ENCODE measurements around the gene SLC30A2. TPM values are rescaled to one million over a fixed set of nuclear protein-coding genes. Genes with fewer than 3 reads are reported as not detected.

The SLC30A2 gene
- polyA plus RNA-seq, 3 donors = 4.6 to 7.2 (median 5.1) TPM

DNA sequence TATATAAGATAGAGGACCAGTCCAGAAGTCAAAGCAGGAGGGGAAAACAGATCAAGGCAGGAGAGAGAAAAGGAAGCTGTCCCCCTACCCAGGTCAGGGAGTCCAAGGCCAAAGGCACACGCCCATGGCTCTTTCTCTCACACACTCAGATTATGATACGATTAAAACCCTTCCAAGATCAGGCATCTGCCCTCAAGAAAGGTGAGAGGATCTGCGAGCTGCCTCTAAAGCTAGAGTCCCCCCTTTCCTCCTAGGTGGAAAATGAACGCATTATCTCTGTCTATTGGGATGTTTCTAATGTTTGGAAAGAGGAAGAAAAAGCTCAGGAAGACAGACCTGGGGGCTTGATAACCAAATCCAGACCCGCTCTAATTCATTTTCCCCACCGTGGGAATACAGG, 55.7 kb downstream of the SLC30A2 start:
- DNase-seq (ENCODE audit: extremely low read depth in 1 of 11, low read depth in 9 of 11, low spot score in 4 of 11) = no peak

DNA sequence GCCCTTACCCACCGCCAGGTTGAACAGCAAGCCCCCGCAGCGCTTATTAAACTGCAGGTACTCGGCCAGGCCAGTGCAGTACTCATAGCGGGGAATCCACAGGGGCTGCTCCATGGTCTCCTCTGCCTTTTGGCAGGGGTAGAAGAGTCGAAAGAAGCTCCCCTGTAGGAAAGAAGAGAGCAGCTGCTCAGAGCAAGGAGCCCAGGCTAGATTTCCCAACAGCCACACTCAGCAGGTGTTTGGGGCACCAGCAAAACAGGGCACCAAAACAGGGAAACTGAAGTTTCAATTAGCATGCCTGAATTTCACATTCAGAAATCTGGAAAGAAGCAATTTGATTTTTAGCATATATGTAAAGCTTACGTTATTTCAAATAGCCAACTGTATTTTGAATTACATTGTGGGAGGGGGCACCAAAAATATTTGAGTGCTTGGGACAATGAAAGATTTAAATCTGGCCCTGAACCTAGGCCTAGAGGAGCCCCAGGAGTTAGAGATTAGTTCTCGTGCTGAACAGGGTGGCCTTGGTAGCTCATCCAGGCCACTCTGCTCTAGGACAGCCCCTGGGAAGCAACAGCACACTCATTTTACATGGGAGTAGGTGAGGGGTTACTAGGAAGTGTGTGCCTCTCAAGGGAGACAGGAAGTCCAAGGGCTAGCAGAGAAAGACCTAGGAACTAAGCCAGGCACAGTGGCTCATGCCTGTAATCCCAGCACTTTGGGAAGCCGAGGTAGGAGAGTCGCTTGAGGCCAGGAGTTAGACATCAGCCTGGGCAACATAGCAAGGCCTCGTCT, 56.3 kb downstream of the SLC30A2 start:
- DNase-seq (ENCODE audit: extremely low read depth in 1 of 11, low read depth in 9 of 11, low spot score in 4 of 11) = no peak

DNA sequence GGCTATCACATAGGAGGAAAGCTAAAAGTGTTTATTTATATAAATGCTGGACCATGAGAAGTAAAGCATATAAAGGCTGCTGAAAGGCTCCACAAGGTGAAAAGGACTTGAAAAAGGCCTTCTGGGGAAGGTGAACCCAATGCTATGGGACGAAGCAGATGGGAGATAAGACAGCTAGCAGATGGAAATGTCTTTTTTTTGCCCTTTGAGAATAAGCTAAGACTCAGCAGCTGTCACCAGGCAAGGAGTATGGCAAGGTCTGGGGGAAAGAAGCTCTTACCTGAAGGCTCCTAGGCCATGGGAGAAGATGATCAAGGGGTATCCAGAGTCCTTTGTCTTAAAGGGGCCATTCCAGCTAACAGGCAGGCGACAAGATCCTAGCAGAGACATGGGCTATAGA, 58.0 kb downstream of the SLC30A2 start:
- no peak for DNase-seq (ENCODE audit: extremely low read depth in 1 of 11, low read depth in 9 of 11, low spot score in 4 of 11)

Other genes starting within 250 kb of the SLC30A2 start
- gene SELENON, start 245.9 kb downstream of the SLC30A2 start, polyA plus RNA-seq (ENCODE audit: insufficient read length in 3 of 3) = 10 to 100 TPM; 67.5 to 85.7 (median 85.2) TPM
- gene MTFR1L, start 226.2 kb downstream of the SLC30A2 start, polyA plus RNA-seq (ENCODE audit: insufficient read length in 3 of 3) = 100 to 1,000 TPM in 1 of 3 donors, 10 to 100 TPM in 2; 91.0 to 103 (median 97.6) TPM
- gene AUNIP, start 186.7 kb downstream of the SLC30A2 start, polyA plus RNA-seq (ENCODE audit: insufficient read length in 3 of 3) = 1 to 10 TPM; 3.0 to 4.3 (median 3.9) TPM
- 10 to 100 TPM; 26.2 to 38.4 (median 27.0) TPM for gene PAQR7, start 170.4 kb downstream of the SLC30A2 start, polyA plus RNA-seq (ENCODE audit: insufficient read length in 3 of 3)
- 1,000 to 10,000 TPM in 2 of 3 donors, 100 to 1,000 TPM in 1; 982 to 1,465 (median 1,271) TPM for gene STMN1, start 139.7 kb downstream of the SLC30A2 start, polyA plus RNA-seq (ENCODE audit: insufficient read length in 3 of 3)
- gene PAFAH2, start 48.1 kb downstream of the SLC30A2 start, polyA plus RNA-seq (ENCODE audit: insufficient read length in 3 of 3) = 10 to 100 TPM; 18.5 to 19.8 (median 19.2) TPM
- gene EXTL1, start 24.3 kb downstream of the SLC30A2 start, polyA plus RNA-seq (ENCODE audit: insufficient read length in 3 of 3) = 1 to 10 TPM; 1.5 to 1.7 (median 1.6) TPM
- gene TRIM63, start 21.5 kb upstream of the SLC30A2 start, polyA plus RNA-seq (ENCODE audit: insufficient read length in 3 of 3) = 1 to 10 TPM in 2 of 3 donors, under 1 TPM in 1; 0.86 to 1.5 (median 1.1) TPM
- gene PDIK1L, start 65.7 kb upstream of the SLC30A2 start, polyA plus RNA-seq (ENCODE audit: insufficient read length in 3 of 3) = 10 to 100 TPM; 16.8 to 21.0 (median 17.5) TPM
- gene FAM110D, start 113.0 kb upstream of the SLC30A2 start, polyA plus RNA-seq (ENCODE audit: insufficient read length in 3 of 3) = 1 to 10 TPM in 2 of 3 donors, under 1 TPM in 1; 0.67 to 1.5 (median 1.1) TPM
- under 1 TPM in 1 of 3 donors, not detected in 2; 0.45 TPM for gene C1orf232, start 122.8 kb upstream of the SLC30A2 start, polyA plus RNA-seq (ENCODE audit: insufficient read length in 3 of 3)
- 10 to 100 TPM; 14.5 to 18.7 (median 18.4) TPM for gene ZNF593, start 123.8 kb upstream of the SLC30A2 start, polyA plus RNA-seq (ENCODE audit: insufficient read length in 3 of 3)
- 1 to 10 TPM; 1.0 to 1.9 (median 1.0) TPM for gene ZNF593OS, start 125.7 kb upstream of the SLC30A2 start, polyA plus RNA-seq (ENCODE audit: insufficient read length in 3 of 3)
- gene CNKSR1, start 131.4 kb upstream of the SLC30A2 start, polyA plus RNA-seq (ENCODE audit: insufficient read length in 3 of 3) = 10 to 100 TPM; 10.7 to 20.0 (median 14.5) TPM
- under 1 TPM; 0.06 to 0.21 (median 0.11) TPM for gene CATSPER4, start 144.5 kb upstream of the SLC30A2 start, polyA plus RNA-seq (ENCODE audit: insufficient read length in 3 of 3)
- 10 to 100 TPM; 16.9 to 21.1 (median 17.9) TPM for gene CEP85, start 188.1 kb upstream of the SLC30A2 start, polyA plus RNA-seq (ENCODE audit: insufficient read length in 3 of 3)
- 100 to 1,000 TPM in 1 of 3 donors, 10 to 100 TPM in 2; 84.9 to 107 (median 90.4) TPM for gene SH3BGRL3, start 234.0 kb upstream of the SLC30A2 start, polyA plus RNA-seq (ENCODE audit: insufficient read length in 3 of 3)